Testis (tissue), 2 donors: ENCODE measurements around the gene MYO7A.

Experiments used
- CTCF ChIP-seq, 3 experiments: fragments of 450-650 bp in 2 of 3; fragments of 200-600 bp in 1 of 3; sonication (generic) in 1 of 3; IDR thresholded peaks; one replicate each; pipeline ENCODE4 v1.5.1; 2016 to 2019; ENCODE audit warnings: antibody characterized with exemption in 3 of 3, mild to moderate bottlenecking in 2 of 3, moderate library complexity in 1 of 3
- POLR2A ChIP-seq: fragments of 450-650 bp; IDR thresholded peaks from one replicate; pipeline ENCODE4 v1.6.1; 2017; ENCODE audit warnings: antibody characterized with exemption, mild to moderate bottlenecking, moderate library complexity

GRCh38 chr11:77184136-77184860 lies 56.3 kb downstream of the MYO7A start:
- TF ChIP-seq CTCF (IDR thresholded peaks at IDR 0.05) (no peak), POLR2A (no peak)
